ENCODE results near the gene NOTUM.

The NOTUM gene

GRCh38 chr17:81908793-81909192 lies 52.2 kb downstream of the NOTUM start:
- no peak for DNase-seq

- no peak for DNase-seq
Observed at GRCh38 chr17:81907219-81908145, 53.5 kb downstream of the NOTUM start.

GRCh38 chr17:81906476-81907218 lies 54.3 kb downstream of the NOTUM start:
- DNase-seq, result no peak

- no peak for DNase-seq
Observed at GRCh38 chr17:81905993-81906392, 55.0 kb downstream of the NOTUM start.

GRCh38 chr17:81905424-81905875 lies 55.5 kb downstream of the NOTUM start:
- no peak for DNase-seq

- DNase-seq, result no peak
Observed at GRCh38 chr17:81904600-81905423, 56.2 kb downstream of the NOTUM start.

- no peak for DNase-seq
Observed at GRCh38 chr17:81903896-81904599, 56.9 kb downstream of the NOTUM start.

GRCh38 chr17:81903415-81903831 lies 57.6 kb downstream of the NOTUM start:
- no peak for DNase-seq

- DNase-seq, result no peak
Observed at GRCh38 chr17:81902653-81903414, 58.2 kb downstream of the NOTUM start.
